Trophoblast cell (in vitro differentiated cells and primary cell): Measurements from ENCODE around the gene TMEM198.

ENCODE experiments used
- DNase-seq, 2 donors: peaks; one replicate each; pipeline ENCODE4 v3.0.0-alpha.2; 2016
- H2AFZ ChIP-seq: 2 replicates; pipeline ENCODE4 v1.6.1; 2013; ENCODE audit warnings: low read length, moderate library complexity, mild to moderate bottlenecking; ENCODE audit not compliant: insufficient read depth, poor library complexity
- H2AK5ac ChIP-seq: 2 replicates; pipeline ENCODE4 v1.6.1; 2013; ENCODE audit warnings: mild to moderate bottlenecking, low read length
- H2BK120ac ChIP-seq: 2 replicates; pipeline ENCODE4 v1.6.1; 2013; ENCODE audit warnings: low read length, mild to moderate bottlenecking, moderate library complexity; ENCODE audit not compliant: insufficient read depth, poor library complexity
- H2BK12ac ChIP-seq: 2 replicates; pipeline ENCODE4 v1.6.1; 2013; ENCODE audit warnings: mild to moderate bottlenecking, low read length, moderate library complexity
- H2BK5ac ChIP-seq: 2 replicates; pipeline ENCODE4 v1.6.1; 2013; ENCODE audit warnings: low read length, low read depth, moderate library complexity, mild to moderate bottlenecking; ENCODE audit not compliant: poor library complexity
- H3K14ac ChIP-seq: 2 replicates; pipeline ENCODE4 v1.6.1; 2013; ENCODE audit warnings: mild to moderate bottlenecking, low read length
- H3K18ac ChIP-seq: 2 replicates; pipeline ENCODE4 v1.6.1; 2013; ENCODE audit warnings: mild to moderate bottlenecking, low read length
- H3K23ac ChIP-seq: 2 replicates; pipeline ENCODE4 v1.6.1; 2013; ENCODE audit warnings: low read length
- H3K27ac ChIP-seq: 2 replicates; pipeline ENCODE4 v1.5.1; 2013; ENCODE audit warnings: low read depth, mild to moderate bottlenecking, inconsistent platforms, low read length, moderate library complexity
- H3K27me3 ChIP-seq: 2 replicates; pipeline ENCODE4 v1.6.1; 2013; ENCODE audit warnings: inconsistent platforms, mild to moderate bottlenecking, low read length, moderate library complexity; ENCODE audit not compliant: insufficient read depth
- H3K36me3 ChIP-seq, 2 experiments: 1 replicate in 1 of 2; 2 replicates in 1 of 2; pipeline ENCODE4 v1.6.1; 2013; ENCODE audit warnings: low read length in 2 of 2, mild to moderate bottlenecking in 2 of 2, moderate library complexity in 1 of 2; ENCODE audit not compliant: insufficient read depth in 2 of 2, control insufficient read depth in 1 of 2
- H3K4ac ChIP-seq: 2 replicates; pipeline ENCODE4 v1.6.1; 2013; ENCODE audit warnings: low read depth, mild to moderate bottlenecking, low read length, moderate library complexity
- H3K4me1 ChIP-seq, 2 experiments: 1 replicate in 1 of 2; 2 replicates in 1 of 2; pipeline ENCODE4 v1.6.1; 2013; ENCODE audit warnings: low read length in 2 of 2, mild to moderate bottlenecking in 2 of 2, moderate library complexity in 1 of 2; ENCODE audit not compliant: insufficient read depth in 2 of 2, control insufficient read depth in 1 of 2
- H3K4me2 ChIP-seq: 2 replicates; pipeline ENCODE4 v1.6.1; 2013; ENCODE audit warnings: inconsistent platforms, mild to moderate bottlenecking, low read length, moderate library complexity
- H3K4me3 ChIP-seq: 2 replicates; pipeline ENCODE4 v1.5.1; 2013; ENCODE audit warnings: mild to moderate bottlenecking, low read depth, low read length, inconsistent platforms
- H3K79me1 ChIP-seq: one replicate; pipeline ENCODE4 v1.6.1; 2013; ENCODE audit warnings: low read length
- H3K79me2 ChIP-seq: 2 replicates; pipeline ENCODE4 v1.6.1; 2013; ENCODE audit warnings: low read length, mild to moderate bottlenecking; ENCODE audit not compliant: control insufficient read depth, insufficient read depth, poor library complexity
- H3K9ac ChIP-seq: 2 replicates; pipeline ENCODE4 v1.6.1; 2013; ENCODE audit warnings: mild to moderate bottlenecking, low read length
- H3K9me3 ChIP-seq: 2 replicates; pipeline ENCODE4 v1.6.1; 2013; ENCODE audit warnings: low read depth, mild to moderate bottlenecking, control low read depth, inconsistent platforms, low read length; ENCODE audit not compliant: insufficient read depth
- H4K12ac ChIP-seq: 2 replicates; pipeline ENCODE4 v1.6.1; 2013; ENCODE audit warnings: low read depth, mild to moderate bottlenecking, low read length, moderate library complexity
- H4K8ac ChIP-seq: 2 replicates; pipeline ENCODE4 v1.6.1; 2013; ENCODE audit warnings: low read depth, mild to moderate bottlenecking, low read length, moderate library complexity
- H4K91ac ChIP-seq: one replicate; pipeline ENCODE4 v1.6.1; 2013; ENCODE audit warnings: low read depth, mild to moderate bottlenecking, low read length, moderate library complexity
- WGBS: extraction: QIAGEN DNeasy Blood & Tissue Kit; methylation state at CpG from one replicate; pipeline ENCODE4 v1.1.7; 2013; ENCODE audit warnings: missing lambda C conversion rate; ENCODE audit not compliant: insufficient read length, insufficient coverage; ENCODE audit errors: extremely low coverage; 5-methylcytosine and 5-hydroxymethylcytosine counted together

TMEM198 gene

GRCh38 chr2:219545295-219545942 lies 1.6 kb downstream of the TMEM198 start:
- no peak for DNase-seq
- peaks cover 8% of the 10 kb centered on the region for H3K79me2 ChIP-seq
- no peak overlapping the region for H3K9ac ChIP-seq
- H3K23ac ChIP-seq = no peak overlapping the region
- H3K4me1 ChIP-seq = peaks cover 4 to 16% of the 10 kb centered on the region in 2 experiments
- peaks cover 7% of the 10 kb centered on the region for H3K79me1 ChIP-seq
- no peak overlapping the region for H2AK5ac ChIP-seq
- no peak overlapping the region for H2AFZ ChIP-seq
- no peak overlapping the region for H4K12ac ChIP-seq
- no peak overlapping the region for H3K4me2 ChIP-seq
- H3K14ac ChIP-seq = no peak overlapping the region
- H3K9me3 ChIP-seq = no peaks in the 10 kb centered on the region
- no peak overlapping the region for H3K18ac ChIP-seq
- H3K36me3 ChIP-seq = peaks cover 11% of the 10 kb centered on the region in 2 experiments
- H3K4ac ChIP-seq = no peak overlapping the region
- no peaks in the 10 kb centered on the region for H3K27me3 ChIP-seq
- H4K91ac ChIP-seq = no peak overlapping the region
- no peak overlapping the region for H2BK120ac ChIP-seq
- H2BK5ac ChIP-seq = no peak overlapping the region
- H3K27ac ChIP-seq = no peak overlapping the region
- H4K8ac ChIP-seq = no peak overlapping the region
- no peak overlapping the region for H2BK12ac ChIP-seq
- H3K4me3 ChIP-seq = no peak overlapping the region
- whole genome bisulfite sequencing = no CpG with 5 or more reads among the region's 3 CpGs

DNA sequence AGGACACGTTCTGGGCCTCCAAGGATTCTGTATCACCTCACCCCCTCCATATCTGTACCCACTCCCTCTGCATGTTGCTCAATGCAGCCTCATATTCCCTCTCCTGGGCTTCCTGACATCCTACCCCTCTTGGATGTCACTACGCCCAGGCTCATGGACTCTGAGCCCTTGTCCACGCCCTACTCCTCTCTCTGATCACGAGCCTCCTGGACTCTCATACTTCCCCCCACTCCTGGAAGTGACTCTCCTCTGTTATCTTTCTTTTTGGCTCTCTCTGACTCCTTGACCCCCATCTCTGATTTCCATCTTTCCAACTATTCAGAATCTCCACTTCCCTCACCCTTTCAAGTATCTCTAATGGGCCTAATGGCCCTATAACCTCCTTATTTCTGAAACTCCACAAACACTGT lies 2.1 kb downstream of the TMEM198 start:
- Histone ChIP-seq H2BK120ac (no peak overlapping the region), H3K9me3 (no peaks in the 10 kb centered on the region), H4K91ac (no peak overlapping the region), H3K27me3 (no peaks in the 10 kb centered on the region), H4K12ac (no peak overlapping the region), H3K4me3 (no peak overlapping the region), H3K23ac (no peak overlapping the region), H2AFZ (no peak overlapping the region), H3K27ac (no peak overlapping the region), H3K14ac (no peak overlapping the region), H2AK5ac (no peak overlapping the region), H2BK5ac (no peak overlapping the region), H3K79me2 (peaks cover 8% of the 10 kb centered on the region), H3K18ac (no peak overlapping the region), H3K79me1 (peaks cover 7% of the 10 kb centered on the region), H3K4me2 (no peak overlapping the region), H4K8ac (no peak overlapping the region), H3K4ac (no peak overlapping the region), H3K36me3 (peaks cover 6% of the 10 kb centered on the region in 2 experiments), H3K9ac (no peak overlapping the region), H3K4me1 (peaks cover 4 to 16% of the 10 kb centered on the region in 2 experiments), H2BK12ac (no peak overlapping the region)
- no CpG with 5 or more reads among the region's 4 CpGs for WGBS
- no peak for DNase-seq

GRCh38 chr2:219547621-219548020 lies 3.8 kb downstream of the TMEM198 start:
- no peak overlapping the region for H4K12ac ChIP-seq
- H3K23ac ChIP-seq = no peak overlapping the region
- no peak overlapping the region for H2AK5ac ChIP-seq
- H3K4me1 ChIP-seq = peaks cover 9 to 13% of the 10 kb centered on the region in 2 experiments
- WGBS = no CpG with 5 or more reads among the region's 26 CpGs
- no peak overlapping the region for H2BK5ac ChIP-seq
- no peak overlapping the region for H2BK12ac ChIP-seq
- H3K4me3 ChIP-seq = no peak overlapping the region
- H2AFZ ChIP-seq = no peak overlapping the region
- no peaks in the 10 kb centered on the region for H3K27me3 ChIP-seq
- H3K4ac ChIP-seq = no peak overlapping the region
- no peaks in the 10 kb centered on the region for H3K36me3 ChIP-seq
- peaks cover 9% of the 10 kb centered on the region for H3K79me1 ChIP-seq
- no peak overlapping the region for H2BK120ac ChIP-seq
- no peak overlapping the region for H3K9ac ChIP-seq
- no peak overlapping the region for H3K4me2 ChIP-seq
- H3K18ac ChIP-seq = no peak overlapping the region
- no peak overlapping the region for H3K27ac ChIP-seq
- no peak overlapping the region for H3K14ac ChIP-seq
- H4K8ac ChIP-seq = no peak overlapping the region
- no peaks in the 10 kb centered on the region for H3K9me3 ChIP-seq
- H4K91ac ChIP-seq = no peak overlapping the region
- peaks cover 6% of the 10 kb centered on the region for H3K79me2 ChIP-seq
- no peak for DNase-seq

DNA sequence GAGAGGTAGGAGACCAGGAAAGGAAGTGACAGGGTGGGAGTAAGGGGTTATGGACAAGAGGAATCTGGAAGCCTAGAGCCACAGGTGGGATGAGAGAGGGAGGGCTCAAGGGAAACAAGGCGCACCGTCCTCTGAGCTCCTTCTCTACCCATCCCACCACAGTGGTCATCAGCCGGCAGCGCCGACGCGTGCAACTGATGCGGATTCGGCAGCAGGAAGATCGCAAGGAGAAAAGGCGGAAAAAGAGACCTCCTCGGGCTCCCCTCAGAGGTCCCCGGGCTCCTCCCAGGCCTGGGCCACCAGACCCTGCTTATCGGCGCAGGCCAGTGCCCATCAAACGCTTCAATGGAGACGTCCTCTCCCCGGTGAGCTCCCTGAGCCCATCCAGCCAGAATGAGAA lies 5.2 kb downstream of the TMEM198 start:
- Histone ChIP-seq H3K27ac (no peak overlapping the region), H3K4me2 (no peak overlapping the region), H2AK5ac (no peak overlapping the region), H2BK120ac (no peak overlapping the region), H4K91ac (no peak overlapping the region), H4K12ac (no peak overlapping the region), H3K79me1 (peaks cover 2% of the 10 kb centered on the region), H3K79me2 (no peaks in the 10 kb centered on the region), H3K14ac (no peak overlapping the region), H3K4me3 (no peak overlapping the region), H3K18ac (no peak overlapping the region), H3K4me1 (peaks cover 15 to 18% of the 10 kb centered on the region in 2 experiments), H2BK12ac (no peak overlapping the region), H4K8ac (no peak overlapping the region), H3K23ac (no peak overlapping the region), H3K4ac (no peak overlapping the region), H2AFZ (no peak overlapping the region), H2BK5ac (no peak overlapping the region), H3K9ac (no peak overlapping the region), H3K9me3 (no peaks in the 10 kb centered on the region), H3K36me3 (no peaks in the 10 kb centered on the region), H3K27me3 (no peaks in the 10 kb centered on the region)
- WGBS = no CpG with 5 or more reads among the region's 18 CpGs
- DNase-seq = no peak
